Effector memory CD4-positive, alpha-beta T cell (primary cell): Measurements from ENCODE around the gene NIFK.
"Not testable (repeated sequence)": the region's sequence is repeated elsewhere in the genome, so short reads cannot be mapped to it uniquely, and the experiment has no call there.

Experiments
- DNase-seq, 3 donors: peaks; one replicate each; pipeline ENCODE4 v3.0.0-alpha.2; 2020
- H3K27ac ChIP-seq: 2 replicates; pipeline ENCODE4 v1.7.0; 2013; ENCODE audit warnings: mild to moderate bottlenecking, low read length, moderate library complexity; ENCODE audit not compliant: insufficient read depth, poor library complexity, severe bottlenecking
- H3K27me3 ChIP-seq: replicated peaks from 2 replicates; pipeline ENCODE4 v1.7.0; 2013; ENCODE audit warnings: mild to moderate bottlenecking, low read length; ENCODE audit not compliant: insufficient read depth, control insufficient read depth, poor library complexity, severe bottlenecking
- H3K36me3 ChIP-seq: 2 replicates; pipeline ENCODE4 v1.7.0; 2013; ENCODE audit warnings: mild to moderate bottlenecking, low read length, moderate library complexity; ENCODE audit not compliant: control insufficient read depth, insufficient read depth
- H3K4me1 ChIP-seq: 2 replicates; pipeline ENCODE4 v1.7.0; 2013; ENCODE audit warnings: low read length, mild to moderate bottlenecking; ENCODE audit not compliant: control insufficient read depth, insufficient read depth, poor library complexity, severe bottlenecking
- H3K4me3 ChIP-seq: 2 replicates; pipeline ENCODE4 v1.7.0; 2013; ENCODE audit warnings: low read length, low read depth, mild to moderate bottlenecking; ENCODE audit not compliant: insufficient read depth, poor library complexity, severe bottlenecking
- H3K9me3 ChIP-seq: 2 replicates; pipeline ENCODE4 v1.7.0; 2013; ENCODE audit warnings: mild to moderate bottlenecking, low read length, moderate library complexity; ENCODE audit not compliant: control insufficient read depth

The NIFK gene

GRCh38 chr2:121734544-121734943, 2.1 kb downstream of the NIFK start:
- not testable (repeated sequence) for H3K27ac ChIP-seq, H3K9me3 ChIP-seq, H3K27me3 ChIP-seq, H3K4me3 ChIP-seq, DNase-seq
- Histone ChIP-seq H3K36me3 (peaks cover 38% of the 10 kb centered on the region), H3K4me1 (peaks cover 10% of the 10 kb centered on the region)

- H3K4me3 ChIP-seq: no peak overlapping the region
- no peak overlapping the region for H3K27ac ChIP-seq
- no peak for DNase-seq
- H3K27me3 ChIP-seq: no peaks in the 10 kb centered on the region
- peaks cover 10% of the 10 kb centered on the region for H3K4me1 ChIP-seq
- H3K9me3 ChIP-seq: no peaks in the 10 kb centered on the region
- H3K36me3 ChIP-seq: peaks cover 64% of the 10 kb centered on the region
These were observed 5.3 kb downstream of the NIFK start for GRCh38 chr2:121731366-121731765.

GRCh38 chr2:121727950-121728349, 8.7 kb downstream of the NIFK start:
- peaks cover 58% of the 10 kb centered on the region for H3K36me3 ChIP-seq
- H3K27me3 ChIP-seq: no peaks in the 10 kb centered on the region
- H3K9me3 ChIP-seq: no peaks in the 10 kb centered on the region
- H3K4me3 ChIP-seq: no peak overlapping the region
- no peak overlapping the region for H3K27ac ChIP-seq
- DNase-seq: no peak
- H3K4me1 ChIP-seq: no peaks in the 10 kb centered on the region

- Histone ChIP-seq H3K36me3 (peaks cover 54% of the 10 kb centered on the region), H3K27ac (no peak overlapping the region), H3K9me3 (no peaks in the 10 kb centered on the region), H3K27me3 (no peaks in the 10 kb centered on the region), H3K4me1 (no peaks in the 10 kb centered on the region), H3K4me3 (no peak overlapping the region)
- DNase-seq: no peak
These were observed 9.3 kb downstream of the NIFK start for GRCh38 chr2:121727332-121727731.

- no peaks in the 10 kb centered on the region for H3K27me3 ChIP-seq
- H3K27ac ChIP-seq: no peak overlapping the region
- H3K9me3 ChIP-seq: no peaks in the 10 kb centered on the region
- H3K4me1 ChIP-seq: peaks cover 5% of the 10 kb centered on the region
- peaks cover 19% of the 10 kb centered on the region for H3K36me3 ChIP-seq
- no peak for DNase-seq
- no peak overlapping the region for H3K4me3 ChIP-seq
These were observed 13.4 kb downstream of the NIFK start for GRCh38 chr2:121723316-121723715.

- H3K36me3 ChIP-seq: peaks cover 13% of the 10 kb centered on the region
- H3K9me3 ChIP-seq: no peaks in the 10 kb centered on the region
- H3K4me3 ChIP-seq: no peak overlapping the region
- no peak overlapping the region for H3K27ac ChIP-seq
- no peaks in the 10 kb centered on the region for H3K27me3 ChIP-seq
- no peak for DNase-seq
- peaks cover 5% of the 10 kb centered on the region for H3K4me1 ChIP-seq
These were observed 14.2 kb downstream of the NIFK start for GRCh38 chr2:121722479-121722878.

GRCh38 chr2:121721926-121722325, 14.7 kb downstream of the NIFK start:
- H3K27me3 ChIP-seq: no peaks in the 10 kb centered on the region
- no peak for DNase-seq
- H3K27ac ChIP-seq: no peak overlapping the region
- H3K4me3 ChIP-seq: no peak overlapping the region
- H3K9me3 ChIP-seq: no peaks in the 10 kb centered on the region
- H3K36me3 ChIP-seq: peaks cover 7% of the 10 kb centered on the region
- H3K4me1 ChIP-seq: peaks cover 5% of the 10 kb centered on the region

GRCh38 chr2:121717529-121717928, 19.1 kb downstream of the NIFK start:
- no peak overlapping the region for H3K27ac ChIP-seq
- no peaks in the 10 kb centered on the region for H3K27me3 ChIP-seq
- no peaks in the 10 kb centered on the region for H3K9me3 ChIP-seq
- H3K4me3 ChIP-seq: no peak overlapping the region
- peaks cover 5% of the 10 kb centered on the region for H3K4me1 ChIP-seq
- DNase-seq: no peak
- no peaks in the 10 kb centered on the region for H3K36me3 ChIP-seq

- Histone ChIP-seq H3K27ac (no peak overlapping the region), H3K27me3 (no peaks in the 10 kb centered on the region), H3K4me3 (no peak overlapping the region), H3K9me3 (no peaks in the 10 kb centered on the region), H3K4me1 (peaks cover 5% of the 10 kb centered on the region), H3K36me3 (no peaks in the 10 kb centered on the region)
- no peak for DNase-seq
These were observed 20.5 kb downstream of the NIFK start for GRCh38 chr2:121716126-121716525.

GRCh38 chr2:121711481-121711880, 25.2 kb downstream of the NIFK start:
- H3K4me3 ChIP-seq, DNase-seq, H3K27me3 ChIP-seq, H3K27ac ChIP-seq, H3K4me1 ChIP-seq, H3K36me3 ChIP-seq, H3K9me3 ChIP-seq: not testable (repeated sequence)
